Measurements from ENCODE around the gene CD300LD.
"Not testable (repeated sequence)": the region's sequence is repeated elsewhere in the genome, so short reads cannot be mapped to it uniquely, and the experiment has no call there.

Gene CD300LD

DNA sequence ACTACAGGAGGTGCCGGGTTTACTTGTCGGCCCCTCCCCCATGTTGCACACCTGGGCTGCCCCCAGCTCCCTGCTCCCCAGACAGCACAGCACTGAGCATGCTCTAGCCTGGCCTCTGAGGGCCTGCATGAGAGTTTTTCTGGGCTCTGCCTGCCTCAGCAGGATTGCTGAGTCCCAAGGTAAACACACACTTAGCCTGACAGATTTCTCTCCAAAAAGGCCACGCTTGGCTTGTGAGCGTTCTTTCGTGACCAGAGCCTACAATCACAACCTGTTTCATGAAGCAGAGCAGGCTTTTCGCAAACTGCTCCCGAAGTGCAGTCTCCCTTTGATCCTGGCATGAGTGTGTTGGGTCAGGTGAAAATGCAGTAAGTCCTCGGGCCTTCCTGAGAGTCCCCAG is 41.2 kb upstream of the CD300LD start:
- Histone ChIP-seq H3K4me1 (ENCODE audit: control insufficient read depth, low read length) (no peaks in the 10 kb centered on the region), H3K27me3 (ENCODE audit: control insufficient read depth, low read length) (peaks cover 4% of the 10 kb centered on the region), H4K20me1 (ENCODE audit: control insufficient read depth, insufficient read depth, low read depth, low read length) (no peaks in the 10 kb centered on the region), H3K79me2 (ENCODE audit: control insufficient read depth, low read length) (no peaks in the 10 kb centered on the region), H3K4me3 (ENCODE audit: low read length) (no peak overlapping the region), H3F3A (ENCODE audit: control insufficient read depth, insufficient read depth) (no peaks in the 10 kb centered on the region; the same call in 1 of the 2 replicates), H3K9me3 (ENCODE audit: control insufficient read depth, insufficient read depth, low read length) (no peaks in the 10 kb centered on the region), H3K4me2 (ENCODE audit: low read length) (no peak overlapping the region), H3K9me2 (replicated peaks; ENCODE audit: control insufficient read depth, low read length) (no peaks in the 10 kb centered on the region), H3K36me3 (ENCODE audit: control insufficient read depth, low read length) (no peaks in the 10 kb centered on the region), H3K27ac (ENCODE audit: low read depth, low read length) (no peak overlapping the region)
- TF ChIP-seq, protein P1, sequence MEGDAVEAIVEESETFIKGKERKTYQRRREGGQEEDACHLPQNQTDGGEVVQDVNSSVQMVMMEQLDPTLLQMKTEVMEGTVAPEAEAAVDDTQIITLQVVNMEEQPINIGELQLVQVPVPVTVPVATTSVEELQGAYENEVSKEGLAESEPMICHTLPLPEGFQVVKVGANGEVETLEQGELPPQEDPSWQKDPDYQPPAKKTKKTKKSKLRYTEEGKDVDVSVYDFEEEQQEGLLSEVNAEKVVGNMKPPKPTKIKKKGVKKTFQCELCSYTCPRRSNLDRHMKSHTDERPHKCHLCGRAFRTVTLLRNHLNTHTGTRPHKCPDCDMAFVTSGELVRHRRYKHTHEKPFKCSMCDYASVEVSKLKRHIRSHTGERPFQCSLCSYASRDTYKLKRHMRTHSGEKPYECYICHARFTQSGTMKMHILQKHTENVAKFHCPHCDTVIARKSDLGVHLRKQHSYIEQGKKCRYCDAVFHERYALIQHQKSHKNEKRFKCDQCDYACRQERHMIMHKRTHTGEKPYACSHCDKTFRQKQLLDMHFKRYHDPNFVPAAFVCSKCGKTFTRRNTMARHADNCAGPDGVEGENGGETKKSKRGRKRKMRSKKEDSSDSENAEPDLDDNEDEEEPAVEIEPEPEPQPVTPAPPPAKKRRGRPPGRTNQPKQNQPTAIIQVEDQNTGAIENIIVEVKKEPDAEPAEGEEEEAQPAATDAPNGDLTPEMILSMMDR (IDR thresholded peaks at IDR 0.05; ENCODE audit: low read depth, low read length, poor library complexity, severe bottlenecking), result no peak
- no peak for TF ChIP-seq EZH2phosphoT487 (IDR thresholded peaks at IDR 0.05; ENCODE audit: borderline replicate concordance, low read length)

DNA sequence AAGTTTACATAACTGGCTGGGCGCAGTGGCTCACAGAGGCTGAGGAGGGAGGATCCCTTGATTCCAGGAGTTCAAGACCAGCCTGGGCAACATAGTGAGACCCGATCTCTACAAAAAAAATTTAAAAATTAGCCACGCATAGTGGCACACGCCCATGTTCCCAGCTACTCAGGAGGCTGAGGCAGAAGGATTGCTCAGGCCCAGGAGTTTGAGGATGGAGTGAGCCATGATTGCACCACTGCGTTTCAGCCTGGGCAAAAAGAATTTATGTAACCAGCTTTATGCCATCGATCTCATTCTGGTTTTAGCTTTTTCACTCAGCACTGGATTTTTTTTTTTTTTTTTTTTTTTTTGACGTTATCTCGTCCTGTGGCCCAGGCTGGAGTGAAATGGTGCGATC is 40.5 kb upstream of the CD300LD start:
- Histone ChIP-seq H3K79me2 (ENCODE audit: control insufficient read depth, low read length) (no peaks in the 10 kb centered on the region), H3K36me3 (ENCODE audit: control insufficient read depth, low read length) (no peaks in the 10 kb centered on the region), H3K27ac (ENCODE audit: low read depth, low read length) (no peak overlapping the region), H3K4me1 (ENCODE audit: control insufficient read depth, low read length) (no peaks in the 10 kb centered on the region), H3K9me3 (ENCODE audit: control insufficient read depth, insufficient read depth, low read length) (no peaks in the 10 kb centered on the region), H3F3A (ENCODE audit: control insufficient read depth, insufficient read depth) (no peaks in the 10 kb centered on the region; the same call in 1 of the 2 replicates), H3K4me2 (ENCODE audit: low read length) (no peak overlapping the region), H3K4me3 (ENCODE audit: low read length) (no peak overlapping the region), H3K27me3 (ENCODE audit: control insufficient read depth, low read length) (peaks cover under 1% of the 10 kb centered on the region), H3K9me2 (replicated peaks; ENCODE audit: control insufficient read depth, low read length) (no peaks in the 10 kb centered on the region), H4K20me1 (ENCODE audit: control insufficient read depth, insufficient read depth, low read depth, low read length) (no peaks in the 10 kb centered on the region)
- TF ChIP-seq, protein P1 (IDR thresholded peaks at IDR 0.05; ENCODE audit: low read depth, low read length, poor library complexity, severe bottlenecking), result no peak
- TF ChIP-seq EZH2phosphoT487 (IDR thresholded peaks at IDR 0.05; ENCODE audit: borderline replicate concordance, low read length), result no peak

DNA sequence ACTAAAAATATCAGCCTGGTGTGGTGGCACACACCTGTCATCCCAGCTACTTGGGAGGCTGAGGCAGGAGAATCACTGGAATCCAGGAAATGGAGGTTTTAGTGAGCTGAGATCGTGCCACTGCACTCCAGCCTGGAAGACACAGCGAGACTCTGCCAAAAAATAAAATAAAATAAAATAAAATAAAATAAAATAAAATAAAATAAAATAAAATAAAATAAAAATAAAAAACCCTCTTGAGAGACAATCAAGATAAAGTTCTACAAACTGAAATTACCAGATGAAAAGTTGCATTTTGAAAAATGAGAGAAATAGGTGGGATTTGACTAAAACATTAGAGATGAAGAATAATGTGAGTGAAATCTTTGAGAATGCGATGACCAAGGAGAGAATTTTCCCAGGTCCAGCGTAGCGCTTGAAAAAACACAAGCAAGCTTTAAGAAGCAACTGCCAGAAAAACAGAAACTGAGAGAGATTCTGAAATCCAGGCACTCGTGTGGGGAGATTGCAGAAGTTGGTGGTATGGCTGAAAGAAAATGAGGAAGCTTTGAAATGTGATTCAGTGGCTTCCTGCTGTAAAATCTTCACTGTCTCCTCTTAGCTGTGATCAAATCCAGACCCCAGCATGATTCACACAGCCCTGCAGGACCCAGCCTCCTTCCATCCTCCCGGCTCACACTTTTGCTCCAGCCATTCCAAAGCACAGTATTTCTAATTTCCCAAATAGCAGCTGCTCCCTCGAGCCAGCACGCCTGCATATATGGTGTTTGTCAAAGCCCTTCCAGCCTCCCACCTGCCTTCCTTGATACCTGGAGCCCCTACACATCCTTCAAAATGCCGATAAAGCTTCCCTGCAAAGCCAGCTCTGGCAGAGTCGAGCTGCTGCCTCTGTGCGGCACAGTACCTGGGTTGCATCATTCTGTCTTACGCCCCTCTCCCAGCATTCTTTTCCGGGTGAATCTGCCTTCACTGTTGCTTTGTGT is 39.7 kb upstream of the CD300LD start:
- no peaks in the 10 kb centered on the region for H3K79me2 ChIP-seq (ENCODE audit: control insufficient read depth, low read length)
- H3K36me3 ChIP-seq (ENCODE audit: control insufficient read depth, low read length), result no peaks in the 10 kb centered on the region
- no peak overlapping the region for H3K27ac ChIP-seq (ENCODE audit: low read depth, low read length)
- no peaks in the 10 kb centered on the region for H3K4me1 ChIP-seq (ENCODE audit: control insufficient read depth, low read length)
- no peaks in the 10 kb centered on the region for H3K9me3 ChIP-seq (ENCODE audit: control insufficient read depth, insufficient read depth, low read length)
- no peak overlapping the region for H3K4me3 ChIP-seq (ENCODE audit: low read length)
- no peak for TF ChIP-seq EZH2phosphoT487 (IDR thresholded peaks at IDR 0.05; ENCODE audit: borderline replicate concordance, low read length)
- TF ChIP-seq, protein P1 (IDR thresholded peaks at IDR 0.05; ENCODE audit: low read depth, low read length, poor library complexity, severe bottlenecking), result no peak
- no peaks in the 10 kb centered on the region for H4K20me1 ChIP-seq (ENCODE audit: control insufficient read depth, insufficient read depth, low read depth, low read length)
- H3F3A ChIP-seq (ENCODE audit: control insufficient read depth, insufficient read depth), result no peaks in the 10 kb centered on the region; the same call in 1 of the 2 replicates
- H3K9me2 ChIP-seq (replicated peaks; ENCODE audit: control insufficient read depth, low read length), result no peaks in the 10 kb centered on the region
- no peaks in the 10 kb centered on the region; the same call in none of the 2 replicates for H3K27me3 ChIP-seq (ENCODE audit: control insufficient read depth, low read length)
- no peak overlapping the region for H3K4me2 ChIP-seq (ENCODE audit: low read length)

GRCh38 chr17:74630251-74630650 is 38.2 kb upstream of the CD300LD start:
- not testable (repeated sequence) for H3K9me2 ChIP-seq (replicated peaks; ENCODE audit: control insufficient read depth, low read length); H3K4me1 ChIP-seq (ENCODE audit: control insufficient read depth, low read length); H3K4me3 ChIP-seq (ENCODE audit: low read length); H3K27ac ChIP-seq (ENCODE audit: low read depth, low read length); H3K36me3 ChIP-seq (ENCODE audit: control insufficient read depth, low read length); H3K79me2 ChIP-seq (ENCODE audit: control insufficient read depth, low read length); H3K4me2 ChIP-seq (ENCODE audit: low read length); H3F3A ChIP-seq (ENCODE audit: control insufficient read depth, insufficient read depth); H3K27me3 ChIP-seq (ENCODE audit: control insufficient read depth, low read length); H3K9me3 ChIP-seq (ENCODE audit: control insufficient read depth, insufficient read depth, low read length); H4K20me1 ChIP-seq (ENCODE audit: control insufficient read depth, insufficient read depth, low read depth, low read length)
